Keratinocyte (primary cell): ENCODE results near the gene PRRC2B. TPM values are rescaled to one million over a fixed set of nuclear protein-coding genes. Genes with fewer than 3 reads are reported as not detected.
"Not testable (repeated sequence)": the region's sequence is repeated elsewhere in the genome, so short reads cannot be mapped to it uniquely, and the experiment has no call there.

Experiments used
- DNase-seq: peaks from one replicate; pipeline ENCODE4 v3.0.0-alpha.2; 2011; ENCODE audit warnings: low read depth, missing footprints, low spot score
- FAIRE-seq: peaks from 2 replicates; lab custom pipeline; 2011; peaks lifted over from hg19 to GRCh38; lab: Jason Lieb, UNC
- H2AFZ ChIP-seq: 2 replicates; pipeline ENCODE4 v1.6.0; 2012; ENCODE audit warnings: low read length, control low read depth, inconsistent platforms; ENCODE audit not compliant: control insufficient read depth
- H3K27ac ChIP-seq: 2 replicates; pipeline ENCODE4 v1.5.1; 2011; ENCODE audit warnings: low read length; ENCODE audit not compliant: control insufficient read depth, insufficient read depth
- H3K27me3 ChIP-seq: 3 replicates; pipeline ENCODE4 v1.6.0; 2011; ENCODE audit warnings: low read length; ENCODE audit not compliant: control insufficient read depth, insufficient read depth; ENCODE audit errors: extremely low read depth
- H3K36me3 ChIP-seq, 2 experiments: 2 replicates in 1 of 2; 3 replicates in 1 of 2; pipeline ENCODE4 v1.5.1; 2011; ENCODE audit warnings: low read length in 2 of 2, mild to moderate bottlenecking in 1 of 2; ENCODE audit not compliant: control insufficient read depth in 2 of 2, insufficient read depth in 2 of 2; ENCODE audit errors: extremely low read depth in 1 of 2
- H3K4me1 ChIP-seq: 3 replicates; pipeline ENCODE4 v1.5.1; 2011; ENCODE audit warnings: low read length; ENCODE audit not compliant: control insufficient read depth, insufficient read depth; ENCODE audit errors: extremely low read depth
- H3K4me2 ChIP-seq: 3 replicates; pipeline ENCODE4 v1.6.0; 2011; ENCODE audit warnings: low read depth, low read length; ENCODE audit not compliant: control insufficient read depth, insufficient read depth; ENCODE audit errors: extremely low read depth
- H3K4me3 ChIP-seq, 3 experiments: fragments of 200-600 bp in 1 of 3; sonication (generic) in 1 of 3; 2 replicates in 2 of 3; 3 replicates in 1 of 3; pipeline ENCODE4 v1.5.1; 2011 to 2016; ENCODE audit warnings: low read length in 3 of 3, mild to moderate bottlenecking in 3 of 3, control low read depth in 2 of 3, inconsistent platforms in 1 of 3, low read depth in 1 of 3, mixed read lengths in 1 of 3, mixed run types in 1 of 3, moderate library complexity in 1 of 3; ENCODE audit not compliant: control insufficient read depth in 2 of 3, insufficient read depth in 2 of 3; ENCODE audit errors: extremely low read depth in 1 of 3
- H3K79me2 ChIP-seq: 2 replicates; pipeline ENCODE4 v1.6.0; 2012; ENCODE audit warnings: low read length; ENCODE audit not compliant: control insufficient read depth, insufficient read depth
- H3K9ac ChIP-seq: 3 replicates; pipeline ENCODE4 v1.6.0; 2011; ENCODE audit warnings: low read length; ENCODE audit not compliant: control insufficient read depth, insufficient read depth; ENCODE audit errors: extremely low read depth
- H3K9me1 ChIP-seq: 3 replicates; pipeline ENCODE4 v1.6.0; 2011; ENCODE audit warnings: low read length; ENCODE audit not compliant: control insufficient read depth, insufficient read depth; ENCODE audit errors: extremely low read depth
- H3K9me3 ChIP-seq: 2 replicates; pipeline ENCODE4 v1.5.1; 2012; ENCODE audit warnings: low read depth, low read length; ENCODE audit not compliant: control insufficient read depth
- H4K20me1 ChIP-seq: 3 replicates; pipeline ENCODE4 v1.6.0; 2011; ENCODE audit warnings: low read length; ENCODE audit not compliant: control insufficient read depth, insufficient read depth; ENCODE audit errors: extremely low read depth
- CTCF ChIP-seq, 3 experiments: IDR thresholded peaks in 1 of 3; conservative IDR thresholded peaks in 1 of 3; optimal IDR thresholded peaks in 1 of 3; 2 replicates in 2 of 3; 3 replicates in 1 of 3; pipeline versions ENCODE3 to v1.5.1; 2011; ENCODE audit warnings: low read length in 3 of 3, mild to moderate bottlenecking in 3 of 3, moderate library complexity in 2 of 3, control low read depth in 1 of 3, inconsistent platforms in 1 of 3; ENCODE audit not compliant: insufficient read depth in 2 of 3; ENCODE audit errors: extremely low read depth in 1 of 3
- EZH2 ChIP-seq: IDR thresholded peaks from one replicate; pipeline ENCODE4 v1.6.1; 2012; ENCODE audit warnings: inconsistent platforms, mild to moderate bottlenecking, low read length, moderate library complexity
- dilution Hi-C: fragments of 300-500 bp; cut with MboI; formaldehyde crosslinking; loops from one replicate; pipeline ENCODE4 v1.7.0; 2020; ENCODE audit warnings: low sequenced_read_pairs; ENCODE audit not compliant: extremely low pct_ligation_motif_present
- polyA plus RNA-seq, 5 experiments: library from polyadenylated mRNA; depleted of rRNA in 3 of 5; stranded (reverse) in 3 of 5; stranded (forward) in 1 of 5; unstranded in 1 of 5; fragments of >200 nt; gene quantifications; 1 replicate in 1 of 5; 2 replicates in 3 of 5; 3 replicates in 1 of 5; pipeline versions ENCODE4 v1.2.1 to v1.2.3, GENCODE V29; 2011 to 2012; ENCODE audit warnings: missing spikeins in 2 of 5, low read depth in 1 of 5, low replicate concordance in 1 of 5

PRRC2B gene
- polyA plus RNA-seq, 1 donor (not counting 4 experiments of a cell fraction or from before 2014, with no cell fraction given): 20.8 TPM

GRCh38 chr9:131395157-131396098, 1.5 kb downstream of the PRRC2B start:
- dilution Hi-C loops: no loop called here
- Histone ChIP-seq H3K27ac (peak overlapping the region; percentile 90), H3K36me3 (peaks cover 0 to 4% of the 10 kb centered on the region in 2 experiments), H3K9me1 (peaks cover 4% of the 10 kb centered on the region), H3K4me1 (peaks cover 49% of the 10 kb centered on the region), H3K9me3 (no peaks in the 10 kb centered on the region), H3K4me3 (peak overlapping the region; percentile 56 to 95 (median 93)), H4K20me1 (peaks cover 39% of the 10 kb centered on the region), H3K4me2 (peak overlapping the region; percentile 100), H3K9ac (peak overlapping the region; percentile 93), H2AFZ (no peak overlapping the region), H3K27me3 (no peaks in the 10 kb centered on the region), H3K79me2 (peaks cover 57% of the 10 kb centered on the region)
- FAIRE-seq: peak; percentile 74
- TF ChIP-seq CTCF (optimal IDR thresholded peaks at IDR 0.05 in 1 of 3, IDR thresholded peaks at IDR 0.05 in 1 of 3, conservative IDR thresholded peaks at IDR 0.05 in 1 of 3; ENCODE audit: extremely low read depth in 1 of 3, insufficient read depth in 2 of 3, low read length in 3 of 3) (peak in 2 of 3 experiments; percentile 8 to 22), EZH2 (no peak)
- DNase-seq: no peak

GRCh38 chr9:131396099-131396479, 2.2 kb downstream of the PRRC2B start:
- H3K4me2 ChIP-seq: peak overlapping the region; percentile 100
- H3K27me3 ChIP-seq, H2AFZ ChIP-seq, DNase-seq, FAIRE-seq, dilution Hi-C loops, H3K9me3 ChIP-seq, H3K9me1 ChIP-seq, H3K36me3 ChIP-seq: not testable (repeated sequence)
- H3K4me1 ChIP-seq: peaks cover 49% of the 10 kb centered on the region
- H3K79me2 ChIP-seq: peaks cover 63% of the 10 kb centered on the region
- peak overlapping the region; percentile 90 for H3K27ac ChIP-seq
- H3K4me3 ChIP-seq: peak overlapping the region; percentile 56 to 95 (median 93)
- H4K20me1 ChIP-seq: peaks cover 43% of the 10 kb centered on the region
- H3K9ac ChIP-seq: peak overlapping the region; percentile 93
